SK-N-SH (cell line): ENCODE measurements around the gene USP36. TPM values are rescaled to one million over a fixed set of nuclear protein-coding genes. Genes with fewer than 3 reads are reported as not detected.

Source experiments
- CTCF ChIA-PET: fragments of 300-600, 350-600 bp; formaldehyde crosslinking; extraction: SDS; loops from one replicate; lab custom pipeline; 2021; lab: Yijun Ruan, JAX
- POLR2A ChIA-PET: fragments of 350-600 bp; sonication (Branson Sonifier 250); formaldehyde crosslinking; extraction: SDS; loops from one replicate; lab custom pipeline; 2020; ENCODE audit warnings: antibody characterized with exemption, inconsistent platforms; lab: Yijun Ruan, JAX
- DNase-seq: peaks from one replicate; pipeline ENCODE4 v3.0.0; 2012
- H2AFZ ChIP-seq: fragments of 200-600 bp; sonication (generic); 2 replicates; pipeline ENCODE4 v1.8.1; 2016; ENCODE audit warnings: antibody characterized with exemption, mild to moderate bottlenecking, low read depth
- H3F3A ChIP-seq: fragments of 200-600 bp; sonication (generic); replicated peaks from 2 replicates; pipeline ENCODE3; 2016; ENCODE audit warnings: antibody characterized with exemption, mild to moderate bottlenecking; ENCODE audit not compliant: insufficient read depth
- H3K27ac ChIP-seq, 2 experiments: fragments of 200-500 bp in 1 of 2; fragments of 200-600 bp in 1 of 2; sonication (Bioruptor generic) in 1 of 2; sonication (generic), shearing (Covaris generic) in 1 of 2; 2 replicates each; pipeline versions ENCODE4 v1.5.1 to v1.6.1; 2014 to 2016; ENCODE audit warnings: low read depth in 2 of 2, inconsistent platforms in 1 of 2, low read length in 1 of 2, mild to moderate bottlenecking in 1 of 2, mixed read lengths in 1 of 2
- H3K27me3 ChIP-seq: fragments of 200-600 bp; sonication (generic), shearing (Covaris generic); 2 replicates; pipeline ENCODE4 v1.6.1; 2016; ENCODE audit warnings: mixed run types; ENCODE audit not compliant: insufficient read depth
- H3K36me3 ChIP-seq, 2 experiments: fragments of 200-500 bp in 1 of 2; fragments of 200-600 bp in 1 of 2; sonication (Bioruptor generic) in 1 of 2; sonication (generic) in 1 of 2; replicated peaks in 1 of 2; 2 replicates each; pipeline versions ENCODE3 to v1.5.1; 2014 to 2016; ENCODE audit warnings: low read length in 1 of 2, mild to moderate bottlenecking in 1 of 2; ENCODE audit not compliant: insufficient read depth in 2 of 2, control insufficient read depth in 1 of 2
- H3K4me1 ChIP-seq, 2 experiments: fragments of 200-500 bp in 1 of 2; fragments of 200-600 bp in 1 of 2; sonication (Bioruptor generic) in 1 of 2; sonication (generic), shearing (Covaris generic) in 1 of 2; 2 replicates each; pipeline versions ENCODE4 v1.5.1 to v1.6.1; 2014 to 2016; ENCODE audit warnings: low read depth in 1 of 2, low read length in 1 of 2, mixed run types in 1 of 2; ENCODE audit not compliant: insufficient read depth in 2 of 2, control insufficient read depth in 1 of 2
- H3K4me2 ChIP-seq: fragments of 200-600 bp; sonication (generic), shearing (Covaris generic); 2 replicates; pipeline ENCODE4 v1.6.1; 2017; ENCODE audit warnings: mixed run types
- H3K4me3 ChIP-seq, 2 experiments: fragments of 200-500 bp in 1 of 2; fragments of 200-600 bp in 1 of 2; sonication (Bioruptor generic) in 1 of 2; sonication (generic), shearing (Covaris generic) in 1 of 2; 2 replicates each; pipeline versions ENCODE4 v1.5.1 to v1.8.1; 2014 to 2016; ENCODE audit warnings: low read depth in 2 of 2, inconsistent platforms in 1 of 2, low read length in 1 of 2, mild to moderate bottlenecking in 1 of 2, mixed read lengths in 1 of 2, moderate library complexity in 1 of 2
- H3K79me2 ChIP-seq: fragments of 200-600 bp; sonication (generic); 2 replicates; pipeline ENCODE4 v1.8.1; 2017; ENCODE audit warnings: mild to moderate bottlenecking; ENCODE audit not compliant: insufficient read depth
- H3K9ac ChIP-seq: fragments of 200-600 bp; sonication (generic); 2 replicates; pipeline ENCODE4 v1.6.1; 2017; ENCODE audit warnings: mixed run types
- H3K9me2 ChIP-seq: fragments of 200-600 bp; sonication (generic); 2 replicates; pipeline ENCODE4 v1.6.1; 2017; ENCODE audit warnings: mixed run types
- H3K9me3 ChIP-seq: fragments of 200-600 bp; sonication (generic); 2 replicates; pipeline ENCODE4 v1.6.1; 2017; ENCODE audit warnings: mixed run types, mild to moderate bottlenecking, moderate library complexity
- H4K20me1 ChIP-seq: fragments of 200-600 bp; sonication (generic); 2 replicates; pipeline ENCODE4 v1.6.1; 2017; ENCODE audit warnings: mild to moderate bottlenecking, mixed run types; ENCODE audit not compliant: insufficient read depth
- ELF1 ChIP-seq: IDR thresholded peaks from 2 replicates; pipeline ENCODE4 v1.4.0; 2012
- EZH2phosphoT487 ChIP-seq: fragments of 200-600 bp; sonication (generic); IDR thresholded peaks from 2 replicates; pipeline ENCODE4 v1.6.1; 2017; ENCODE audit warnings: low read depth, mixed run types, mild to moderate bottlenecking, antibody characterized with exemption, moderate library complexity, borderline replicate concordance
- FOXJ3 ChIP-seq: sonication (generic); formaldehyde crosslinking; IDR thresholded peaks from 2 replicates; pipeline ENCODE4 v1.5.1; 2020; ENCODE audit warnings: mild to moderate bottlenecking, missing genetic modification reagents
- GABPA ChIP-seq: IDR thresholded peaks from 2 replicates; pipeline ENCODE4 v1.4.0; 2012; ENCODE audit warnings: low read depth, mild to moderate bottlenecking
- MEF2A ChIP-seq: IDR thresholded peaks from 2 replicates; pipeline ENCODE4 v1.4.0; 2012; ENCODE audit warnings: low read depth, borderline replicate concordance
- MXI1 ChIP-seq: IDR thresholded peaks from 2 replicates; pipeline ENCODE4 v1.6.1; 2012; ENCODE audit warnings: mild to moderate bottlenecking, low read depth, low read length, improper control_type of control experiment
- NFIC ChIP-seq: IDR thresholded peaks from 2 replicates; pipeline ENCODE4 v1.4.0; 2012; ENCODE audit warnings: borderline replicate concordance
- POLR2AphosphoS5 ChIP-seq: IDR thresholded peaks from 2 replicates; pipeline ENCODE4 v1.6.1; 2012; ENCODE audit warnings: low read depth, low read length
- RAD21 ChIP-seq: IDR thresholded peaks from 2 replicates; pipeline ENCODE4 v1.6.1; 2012; ENCODE audit warnings: mild to moderate bottlenecking, low read length
- RCOR1 ChIP-seq: fragments of 150-350 bp; IDR thresholded peaks from 2 replicates; pipeline ENCODE4 v1.6.1; 2017; ENCODE audit warnings: antibody characterized with exemption, low read length
- RFX5 ChIP-seq: IDR thresholded peaks from 2 replicates; pipeline ENCODE4 v1.6.1; 2012; ENCODE audit warnings: mild to moderate bottlenecking, improper control_type of control experiment, low read length
- SMC3 ChIP-seq: IDR thresholded peaks from 2 replicates; pipeline ENCODE4 v1.6.1; 2012; ENCODE audit warnings: low read depth, low read length, improper control_type of control experiment
- WGBS: methylation state at CpG from one replicate; pipeline ENCODE4 v1.1.6; 2017; ENCODE audit warnings: low lambda C conversion rate; 5-methylcytosine and 5-hydroxymethylcytosine counted together
- polyA plus RNA-seq, 3 experiments: library from polyadenylated mRNA; depleted of rRNA; stranded (reverse); fragments of >200 nt; gene quantifications; 2 replicates each; pipeline ENCODE4 v1.2.3, GENCODE V29; 2012
- TF ChIP-seq, protein P1 (sequence below): IDR thresholded peaks from 2 replicates; pipeline ENCODE4 v1.4.0; 2012; ENCODE audit warnings: low read depth
- TF ChIP-seq, protein P2 (sequence below): fragments of 150-350 bp; IDR thresholded peaks from 2 replicates; pipeline ENCODE4 v1.6.1; 2016; ENCODE audit warnings: mild to moderate bottlenecking, low read depth, low read length
- TF ChIP-seq, protein P3 (sequence below): fragments of 150-350 bp; IDR thresholded peaks from 2 replicates; pipeline ENCODE4 v1.6.1; 2017; ENCODE audit warnings: antibody characterized with exemption, low read length, low read depth, borderline replicate concordance
- TF ChIP-seq, protein P4 (sequence below): IDR thresholded peaks from 2 replicates; pipeline ENCODE4; 2012

USP36 gene
- polyA plus RNA-seq, 1 of the 3 experiments (the other 2 are of a cell fraction): 34.6 TPM

DNA sequence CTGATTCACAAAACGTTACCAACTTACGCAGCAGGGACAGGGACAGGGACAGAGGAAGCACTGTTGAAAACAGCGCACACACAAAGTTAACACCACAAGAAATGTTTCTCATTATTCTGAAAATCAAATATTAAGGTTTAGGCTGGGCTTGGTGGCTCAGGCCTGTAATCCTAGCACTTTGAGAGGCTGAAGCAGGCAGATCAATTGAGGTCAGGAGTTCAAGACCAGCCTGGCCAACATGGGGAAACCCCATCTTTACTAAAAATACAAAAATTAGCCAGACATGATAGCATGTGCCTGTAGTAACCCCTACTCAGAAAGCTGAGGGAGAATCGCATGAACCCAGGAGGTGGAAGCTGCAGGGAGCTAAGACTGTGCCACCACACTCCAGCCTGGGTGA lies 62.7 kb downstream of the USP36 start:
- POLR2A ChIA-PET: no interaction called here
- no peak overlapping the region for H2AFZ ChIP-seq
- H3K27me3 ChIP-seq: no peaks in the 10 kb centered on the region
- TF ChIP-seq, protein P1, sequence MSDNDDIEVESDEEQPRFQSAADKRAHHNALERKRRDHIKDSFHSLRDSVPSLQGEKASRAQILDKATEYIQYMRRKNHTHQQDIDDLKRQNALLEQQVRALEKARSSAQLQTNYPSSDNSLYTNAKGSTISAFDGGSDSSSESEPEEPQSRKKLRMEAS: no peak
- TF ChIP-seq POLR2AphosphoS5: no peak
- no peak for TF ChIP-seq NFIC
- TF ChIP-seq, protein P2, sequence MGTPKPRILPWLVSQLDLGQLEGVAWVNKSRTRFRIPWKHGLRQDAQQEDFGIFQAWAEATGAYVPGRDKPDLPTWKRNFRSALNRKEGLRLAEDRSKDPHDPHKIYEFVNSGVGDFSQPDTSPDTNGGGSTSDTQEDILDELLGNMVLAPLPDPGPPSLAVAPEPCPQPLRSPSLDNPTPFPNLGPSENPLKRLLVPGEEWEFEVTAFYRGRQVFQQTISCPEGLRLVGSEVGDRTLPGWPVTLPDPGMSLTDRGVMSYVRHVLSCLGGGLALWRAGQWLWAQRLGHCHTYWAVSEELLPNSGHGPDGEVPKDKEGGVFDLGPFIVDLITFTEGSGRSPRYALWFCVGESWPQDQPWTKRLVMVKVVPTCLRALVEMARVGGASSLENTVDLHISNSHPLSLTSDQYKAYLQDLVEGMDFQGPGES: no peak
- no peak for TF ChIP-seq FOXJ3
- TF ChIP-seq, protein P3, sequence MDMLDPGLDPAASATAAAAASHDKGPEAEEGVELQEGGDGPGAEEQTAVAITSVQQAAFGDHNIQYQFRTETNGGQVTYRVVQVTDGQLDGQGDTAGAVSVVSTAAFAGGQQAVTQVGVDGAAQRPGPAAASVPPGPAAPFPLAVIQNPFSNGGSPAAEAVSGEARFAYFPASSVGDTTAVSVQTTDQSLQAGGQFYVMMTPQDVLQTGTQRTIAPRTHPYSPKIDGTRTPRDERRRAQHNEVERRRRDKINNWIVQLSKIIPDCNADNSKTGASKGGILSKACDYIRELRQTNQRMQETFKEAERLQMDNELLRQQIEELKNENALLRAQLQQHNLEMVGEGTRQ: no peak
- no peak for TF ChIP-seq RCOR1
- TF ChIP-seq MXI1: no peak
- TF ChIP-seq, protein P4, sequence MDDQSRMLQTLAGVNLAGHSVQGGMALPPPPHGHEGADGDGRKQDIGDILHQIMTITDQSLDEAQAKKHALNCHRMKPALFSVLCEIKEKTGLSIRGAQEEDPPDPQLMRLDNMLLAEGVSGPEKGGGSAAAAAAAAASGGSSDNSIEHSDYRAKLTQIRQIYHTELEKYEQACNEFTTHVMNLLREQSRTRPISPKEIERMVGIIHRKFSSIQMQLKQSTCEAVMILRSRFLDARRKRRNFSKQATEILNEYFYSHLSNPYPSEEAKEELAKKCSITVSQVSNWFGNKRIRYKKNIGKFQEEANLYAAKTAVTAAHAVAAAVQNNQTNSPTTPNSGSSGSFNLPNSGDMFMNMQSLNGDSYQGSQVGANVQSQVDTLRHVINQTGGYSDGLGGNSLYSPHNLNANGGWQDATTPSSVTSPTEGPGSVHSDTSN: no peak
- TF ChIP-seq RAD21: no peak
- TF ChIP-seq MEF2A: no peak
- no peak for TF ChIP-seq EZH2phosphoT487
- no peak for TF ChIP-seq RFX5
- TF ChIP-seq ELF1: no peak
- no peak for TF ChIP-seq GABPA
- no peak for TF ChIP-seq SMC3
- TF ChIP-seq, all 33 proteins: peak for 0
- DNase-seq: no peak
- Histone ChIP-seq H3K9ac (no peak overlapping the region), H3K27ac (no peak overlapping the region), H3K4me2 (no peak overlapping the region), H3K9me3 (no peaks in the 10 kb centered on the region), H3K9me2 (no peaks in the 10 kb centered on the region), H3K79me2 (peaks cover 88% of the 10 kb centered on the region), H4K20me1 (peaks cover 10% of the 10 kb centered on the region), H3K4me1 (peaks cover 0 to 8% of the 10 kb centered on the region in 2 experiments; a peak in 1 of 4 replicates), H3K36me3 (no peaks in the 10 kb centered on the region), H3F3A (peaks cover 3% of the 10 kb centered on the region), H3K4me3 (no peak overlapping the region)
- 96% methylated on average over 4 of the region's 4 CpGs for whole genome bisulfite sequencing
- CTCF ChIA-PET: interaction anchor here (1.2 to 1.3 kb wide), 2 partner anchors 16 to 20 kb away, joined by 3 read pairs; no protein-coding TSS in a partner anchor
